HG02610 (cell line): Measurements from ENCODE around the gene DPRX.
"Not testable (repeated sequence)": the region's sequence is repeated elsewhere in the genome, so short reads cannot be mapped to it uniquely, and the experiment has no call there.

Source experiments
- ATAC-seq: cut with Tn5 transposase; IDR thresholded peaks from one replicate; pipeline ENCODE4 v1.9.1; 2021; ENCODE audit warnings: mild to moderate bottlenecking, moderate library complexity; ENCODE audit not compliant: unreplicated experiment

The DPRX gene

DNA sequence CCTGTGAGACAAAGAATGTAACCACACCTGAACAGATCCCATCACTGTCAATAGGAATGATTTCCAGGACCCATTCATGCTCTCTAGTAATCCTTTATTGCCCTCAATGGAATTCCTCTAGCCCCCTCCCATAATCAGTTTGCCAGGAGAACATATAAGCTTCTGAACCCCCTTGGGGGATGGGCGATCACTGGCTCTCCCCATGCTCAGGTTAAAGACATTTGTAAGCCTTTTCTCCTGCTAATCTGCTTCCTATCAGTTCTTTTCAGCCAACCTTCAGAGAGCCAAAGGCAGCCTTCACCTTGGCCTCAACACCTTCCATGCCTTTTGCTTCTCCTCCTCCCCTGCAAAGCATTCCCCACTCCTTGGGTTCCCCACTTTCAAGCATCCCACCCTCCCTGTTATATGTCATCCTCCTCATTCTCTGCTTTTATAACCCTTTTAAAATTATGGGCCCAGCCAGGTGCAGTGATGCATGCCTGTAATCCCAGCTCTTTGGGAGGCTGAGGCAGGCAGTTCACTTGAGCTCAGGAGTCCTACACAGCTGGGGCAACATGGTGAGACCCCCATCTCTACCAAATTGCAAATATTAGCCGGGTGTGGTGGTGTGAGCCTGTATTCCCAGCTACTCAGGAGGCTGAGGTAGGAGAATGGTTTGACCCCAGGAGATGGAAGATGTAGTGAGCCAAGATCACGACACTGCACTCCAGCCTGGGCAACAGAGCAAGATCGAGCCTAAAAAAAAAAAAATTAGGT lies 12.4 kb downstream of the DPRX start:
- no peak for ATAC-seq

DNA sequence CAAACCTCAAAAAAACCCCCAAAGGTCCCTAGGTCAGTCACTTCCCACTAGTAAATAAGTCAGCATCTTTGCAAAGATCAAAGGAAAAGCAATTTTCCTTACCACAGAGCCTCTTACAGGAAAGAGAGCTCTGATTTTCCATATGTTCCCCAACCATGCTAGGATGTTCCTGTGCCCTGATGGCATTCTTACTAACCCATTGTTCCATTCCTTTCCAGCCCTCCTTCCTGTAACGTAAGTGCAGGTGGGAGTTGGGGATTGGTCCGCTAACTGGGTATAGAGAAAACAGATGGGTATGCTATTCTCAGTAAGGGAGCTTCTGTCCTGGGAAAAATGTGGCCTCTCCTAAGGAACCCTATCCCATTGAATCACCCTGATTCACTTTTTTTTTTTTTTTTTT lies 14.3 kb downstream of the DPRX start:
- ATAC-seq = no peak

DNA sequence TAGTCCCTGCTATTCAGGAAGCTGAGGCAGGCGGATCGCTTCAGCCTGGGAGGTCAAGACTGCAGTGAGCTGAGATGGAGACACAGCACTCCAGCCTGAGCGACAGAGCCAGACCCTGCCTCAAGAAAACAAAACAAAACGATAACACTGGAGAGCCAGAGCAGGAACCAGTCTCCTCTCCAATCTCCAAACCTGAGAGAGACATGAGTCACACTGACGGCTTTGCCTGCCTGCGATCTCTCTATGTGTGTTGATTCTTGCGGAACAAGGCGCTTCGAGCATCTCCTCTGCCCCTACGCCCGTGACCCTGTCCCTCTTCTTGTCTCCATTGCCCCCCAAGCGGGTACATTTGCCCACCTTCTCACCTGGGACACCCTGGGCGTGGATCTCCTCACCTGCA lies 15.6 kb downstream of the DPRX start:
- no peak for ATAC-seq

DNA sequence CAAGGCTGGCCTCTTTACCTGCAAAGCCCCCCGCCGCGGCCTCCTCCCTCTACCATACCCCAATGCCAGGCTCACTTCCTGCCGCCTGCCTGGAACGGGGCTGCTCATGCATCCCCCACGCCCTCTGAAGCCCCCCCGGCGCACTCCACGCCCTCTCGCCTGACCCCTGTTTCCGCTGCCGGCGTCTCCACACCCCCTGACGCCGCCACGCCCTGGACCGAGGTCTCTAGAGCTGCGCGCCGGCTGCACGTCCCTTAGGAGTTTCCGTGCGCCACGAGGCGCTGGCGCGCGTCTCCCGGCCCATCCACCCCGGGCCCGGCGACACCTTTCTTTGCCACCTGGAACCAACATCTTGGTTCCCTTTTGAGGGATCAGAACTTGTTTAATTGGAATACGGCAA lies 16.0 kb downstream of the DPRX start:
- ATAC-seq = no peak

DNA sequence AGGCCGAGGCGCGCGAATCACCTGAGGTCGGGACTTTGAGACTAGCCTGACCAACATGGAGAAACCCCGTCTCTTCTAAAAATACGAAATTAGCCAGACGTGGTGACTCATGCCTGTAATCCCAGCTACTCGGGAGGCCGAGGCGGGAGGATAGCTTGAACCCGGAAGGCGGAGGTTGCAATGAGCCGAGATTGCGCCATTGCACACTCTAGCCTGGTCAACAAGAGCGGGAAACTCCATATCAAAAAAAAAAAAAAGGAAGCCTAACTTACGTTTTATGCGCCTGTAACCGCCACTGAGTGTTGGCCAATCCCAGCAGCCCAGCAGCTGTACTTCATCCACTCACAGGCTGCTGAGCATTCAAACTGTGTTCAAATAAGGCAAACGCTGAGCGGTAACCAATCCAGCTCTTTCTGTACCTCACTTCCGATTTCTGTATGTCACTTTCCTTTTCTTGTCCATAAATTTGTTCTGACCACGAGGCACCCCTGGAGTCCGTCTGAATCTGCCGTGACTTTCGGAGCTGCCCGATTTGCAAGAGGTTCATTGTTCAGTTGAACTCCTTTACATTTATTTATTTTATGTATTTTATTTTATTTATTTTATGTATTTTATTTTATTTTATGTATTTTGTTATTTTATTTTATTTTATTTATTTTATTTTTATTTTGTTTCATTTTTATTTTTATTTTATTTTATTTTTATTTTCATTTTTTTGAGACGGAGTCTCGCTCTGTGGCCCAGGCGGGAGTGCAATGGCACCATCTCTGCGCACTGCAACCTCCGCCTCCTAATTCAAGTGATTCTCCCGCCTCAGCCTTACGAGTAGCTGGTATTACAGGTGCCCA lies 18.2 kb downstream of the DPRX start:
- no peak for ATAC-seq

DNA sequence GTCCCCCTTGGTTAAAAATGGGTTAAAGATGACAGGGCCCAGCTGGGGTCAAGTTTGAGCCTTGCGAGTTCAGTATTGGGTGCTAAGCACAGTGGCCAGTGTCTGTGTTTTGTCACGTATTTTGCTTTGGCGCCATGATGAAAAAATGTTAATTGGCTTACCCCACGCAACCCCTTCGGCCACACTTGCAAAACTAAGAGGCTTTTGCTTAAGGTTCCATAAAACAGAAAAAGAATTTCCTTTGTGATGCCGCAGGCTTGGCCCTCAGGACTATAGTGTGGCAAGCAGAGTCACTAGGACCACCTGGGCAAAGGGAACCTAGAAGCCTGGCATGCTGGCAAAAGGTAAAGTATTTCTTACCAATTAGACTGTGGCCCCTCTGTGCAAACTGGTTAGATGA lies 20.7 kb downstream of the DPRX start:
- no peak for ATAC-seq

DNA sequence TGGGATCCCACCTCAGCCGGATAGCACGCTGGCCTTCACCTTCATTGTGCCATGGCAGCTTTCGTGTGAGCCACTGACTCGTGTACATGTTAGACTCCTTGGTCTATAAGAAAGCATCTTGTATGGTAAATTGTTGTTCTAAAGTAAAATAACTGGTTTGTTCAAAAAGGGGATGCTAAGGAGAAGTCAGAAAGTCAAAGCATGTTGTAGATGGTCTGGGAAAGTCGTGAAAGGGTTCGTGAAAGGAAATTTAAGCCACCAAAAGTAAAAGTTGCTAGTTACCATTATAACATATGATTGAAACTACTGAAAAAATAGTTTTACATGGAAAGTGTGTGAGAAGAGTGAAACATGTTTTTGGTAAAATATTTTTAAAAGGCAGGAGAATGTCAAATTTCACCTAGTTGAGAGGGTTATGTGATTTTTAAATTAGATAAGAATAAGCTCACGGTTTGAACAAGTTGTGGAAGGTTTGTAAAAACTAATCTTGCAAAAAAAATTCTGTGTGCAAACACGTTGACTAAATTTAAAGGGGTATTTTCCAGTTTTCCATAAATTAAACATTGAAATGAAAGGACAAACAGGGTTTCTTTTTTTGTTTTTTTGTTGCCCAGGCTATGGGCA lies 23.4 kb downstream of the DPRX start:
- no peak for ATAC-seq

DNA sequence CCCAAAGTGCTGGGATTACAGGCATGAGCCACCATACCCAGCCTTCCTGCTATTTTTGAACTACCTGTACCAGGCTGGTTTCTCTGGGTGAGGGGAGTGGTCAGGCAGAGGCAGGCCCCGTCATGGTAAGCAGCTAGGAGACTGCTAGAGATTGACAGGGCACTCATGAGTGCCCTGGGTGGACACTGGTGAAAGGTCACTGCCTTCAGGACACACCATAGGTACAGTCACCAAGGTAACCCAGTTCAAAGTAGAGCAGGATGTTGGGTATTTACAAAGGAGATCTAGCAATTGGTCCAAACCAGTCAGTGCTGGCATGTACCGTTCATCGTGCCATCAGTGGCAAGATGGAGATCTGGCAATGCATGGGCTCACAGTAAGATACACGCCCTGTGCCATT lies 25.5 kb downstream of the DPRX start:
- no peak for ATAC-seq

DNA sequence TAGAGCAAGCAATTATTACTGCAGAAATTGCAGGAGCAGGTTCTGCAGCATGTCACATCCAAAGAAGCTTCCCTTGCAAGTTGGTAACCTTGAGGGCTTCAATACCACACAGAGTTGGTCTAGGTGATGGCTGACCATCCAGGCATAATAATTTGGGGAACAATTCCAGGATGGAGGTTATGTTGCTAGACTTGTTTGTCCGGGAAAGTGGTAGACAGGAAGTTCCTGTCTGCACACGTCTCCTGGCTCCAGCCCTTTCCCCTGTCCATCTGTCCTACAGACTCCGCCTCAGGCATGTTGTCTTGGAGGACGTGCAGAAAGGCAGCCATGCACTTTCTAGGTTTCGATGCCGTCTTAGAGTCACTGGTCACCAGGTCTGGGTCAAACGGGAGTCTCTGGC lies 26.0 kb downstream of the DPRX start:
- ATAC-seq = no peak

DNA sequence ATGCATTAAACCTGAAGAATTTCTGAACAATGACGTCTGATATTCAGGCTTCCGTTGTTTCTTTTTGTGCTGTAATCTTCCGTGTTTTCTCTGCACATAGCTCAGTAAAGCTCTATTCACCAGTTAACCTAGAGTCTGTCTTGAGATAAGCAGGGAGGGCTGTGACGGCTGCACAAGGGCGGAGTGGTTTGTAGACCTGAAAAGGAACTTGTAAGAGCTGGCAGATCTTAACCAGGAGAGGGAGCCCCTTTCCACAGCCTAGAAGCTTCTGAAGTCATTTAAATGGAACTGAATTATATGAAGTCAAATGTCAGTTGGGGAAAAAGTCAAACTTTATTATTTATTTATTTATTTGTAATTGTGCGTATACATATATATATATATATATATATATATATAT lies 27.5 kb downstream of the DPRX start:
- no peak for ATAC-seq

DNA sequence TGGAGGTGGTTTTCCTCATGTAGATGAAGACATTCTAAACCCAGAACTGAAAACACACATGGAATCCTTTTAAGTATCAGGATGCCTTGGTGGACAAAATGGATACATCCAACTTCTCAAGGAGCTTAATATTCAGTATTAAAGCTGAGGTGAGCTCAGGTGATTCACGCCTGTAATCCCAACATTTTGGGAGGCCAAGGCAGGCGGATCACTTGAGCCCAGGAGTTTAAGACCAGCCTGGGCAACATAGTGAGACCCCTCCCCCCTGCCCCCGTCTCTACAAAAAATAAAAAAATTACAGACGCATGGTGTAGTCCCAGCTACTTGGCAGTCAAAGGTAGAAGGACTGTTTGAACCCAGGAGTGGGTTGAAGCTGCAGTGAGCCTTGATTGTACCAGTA lies 28.8 kb downstream of the DPRX start:
- no peak for ATAC-seq

DNA sequence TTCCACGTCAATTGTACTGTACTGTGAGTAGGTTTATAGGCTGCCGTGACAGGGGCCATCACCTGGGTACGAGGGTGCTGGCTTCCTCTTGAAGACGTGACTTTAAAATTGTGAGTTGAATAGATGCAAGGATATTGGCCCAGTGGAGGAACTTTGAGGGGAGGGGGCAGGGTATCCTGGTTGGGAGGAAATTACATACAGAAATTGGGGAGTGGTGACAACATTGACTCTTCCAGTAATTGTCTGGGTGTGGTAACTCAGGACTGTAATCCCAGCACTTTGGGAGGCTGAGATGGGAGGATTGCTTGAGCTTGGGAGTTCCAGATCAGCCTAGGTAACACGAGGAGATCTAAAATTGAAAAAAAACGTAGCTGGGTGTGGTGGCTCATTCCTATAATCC lies 30.4 kb downstream of the DPRX start:
- no peak for ATAC-seq

DNA sequence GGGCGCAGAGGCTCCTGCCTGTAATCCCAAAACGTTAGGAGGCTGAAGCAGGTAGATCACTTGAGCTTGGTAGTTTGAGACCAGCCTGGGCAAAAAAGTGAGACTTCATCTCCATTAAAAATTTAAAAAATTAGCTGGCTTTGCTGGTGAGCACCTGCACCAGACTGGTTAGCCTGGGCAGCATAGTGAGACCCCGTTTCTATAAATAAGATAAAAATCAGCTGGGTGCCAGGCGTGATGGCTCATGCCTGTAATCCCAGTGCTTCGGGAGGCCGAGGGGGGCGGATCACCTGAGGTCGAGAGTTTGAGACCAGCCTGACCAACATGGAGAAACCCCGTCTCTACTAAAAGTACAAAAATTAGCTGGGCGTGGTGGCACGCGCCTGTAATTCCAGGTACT lies 32.4 kb downstream of the DPRX start:
- no peak for ATAC-seq

DNA sequence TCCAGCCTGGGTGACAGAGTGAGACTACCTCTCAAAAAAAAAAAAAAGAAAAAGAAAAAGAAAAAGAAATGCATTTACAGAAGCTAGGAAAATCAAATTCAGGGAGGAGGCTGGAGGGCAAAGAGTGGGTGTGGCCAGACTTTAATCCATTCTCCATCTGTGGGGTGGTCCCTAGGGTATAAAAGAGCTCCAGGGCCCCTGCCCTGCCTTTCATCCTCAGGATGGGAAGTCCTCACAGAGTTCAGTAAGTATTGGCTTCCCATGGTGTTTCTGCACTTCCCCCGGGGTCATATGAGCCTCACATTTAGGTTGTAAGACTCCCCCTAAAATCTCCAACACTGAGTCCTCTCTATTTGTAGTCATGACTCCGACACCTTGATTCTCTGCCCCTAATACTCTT lies 33.0 kb downstream of the DPRX start:
- no peak for ATAC-seq

DNA sequence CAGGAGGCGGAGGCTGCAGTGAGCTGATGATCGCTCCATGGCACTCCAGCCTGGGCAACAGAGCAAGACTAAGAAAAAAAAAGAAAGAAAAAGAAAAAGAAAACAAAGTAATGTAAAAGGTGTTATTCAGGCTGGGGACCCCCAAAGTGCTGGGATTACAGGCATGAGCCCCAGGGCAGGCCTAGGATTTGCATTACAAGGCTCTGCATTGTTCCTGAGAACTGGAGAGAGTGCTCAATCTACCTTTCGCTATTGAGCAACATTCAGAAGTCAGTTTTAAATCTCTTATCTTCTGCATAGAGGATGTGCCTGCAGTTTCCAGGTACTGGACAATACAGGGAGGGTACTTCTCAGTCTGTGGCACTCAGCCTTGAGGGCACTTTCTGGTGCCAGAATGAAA lies 34.5 kb downstream of the DPRX start:
- not testable (repeated sequence) for ATAC-seq

DNA sequence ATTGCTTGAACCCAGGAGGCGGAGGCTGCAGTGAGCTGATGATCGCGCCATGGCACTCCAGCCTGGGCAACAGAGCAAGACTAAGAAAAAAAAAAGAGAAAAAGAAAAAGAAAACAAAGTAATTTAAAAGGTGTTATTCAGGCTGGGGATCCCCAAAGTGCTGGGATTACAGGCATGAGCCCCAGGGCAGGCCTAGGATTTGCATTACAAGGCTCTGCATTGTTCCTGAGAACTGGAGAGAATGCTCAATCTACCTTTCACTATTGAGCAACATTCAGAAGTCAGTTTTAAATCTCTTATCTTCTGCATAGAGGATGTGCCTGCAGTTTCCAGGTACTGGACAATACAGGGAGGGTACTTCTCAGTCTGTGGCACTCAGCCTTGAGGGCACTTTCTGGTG lies 37.0 kb downstream of the DPRX start:
- ATAC-seq = not testable (repeated sequence)

DNA sequence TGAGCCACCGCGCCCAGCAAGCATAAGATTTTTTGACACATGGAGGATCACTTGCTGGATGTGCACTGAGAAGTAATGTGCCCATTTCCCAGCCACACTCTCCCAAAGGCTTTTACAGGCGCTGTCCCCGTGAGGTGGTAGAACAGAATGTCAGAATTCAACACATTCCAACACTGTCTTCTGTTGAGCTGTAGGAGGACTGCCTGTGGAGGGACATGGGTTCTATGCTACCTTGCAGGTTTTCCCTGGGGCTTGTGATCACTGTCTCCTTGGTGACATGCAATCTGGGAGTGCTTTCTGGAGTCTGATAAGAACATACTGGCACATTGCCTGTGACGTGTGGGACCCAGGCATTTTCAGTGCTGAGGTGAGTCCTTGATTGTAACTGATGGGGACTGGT lies 38.5 kb downstream of the DPRX start:
- ATAC-seq = no peak

DNA sequence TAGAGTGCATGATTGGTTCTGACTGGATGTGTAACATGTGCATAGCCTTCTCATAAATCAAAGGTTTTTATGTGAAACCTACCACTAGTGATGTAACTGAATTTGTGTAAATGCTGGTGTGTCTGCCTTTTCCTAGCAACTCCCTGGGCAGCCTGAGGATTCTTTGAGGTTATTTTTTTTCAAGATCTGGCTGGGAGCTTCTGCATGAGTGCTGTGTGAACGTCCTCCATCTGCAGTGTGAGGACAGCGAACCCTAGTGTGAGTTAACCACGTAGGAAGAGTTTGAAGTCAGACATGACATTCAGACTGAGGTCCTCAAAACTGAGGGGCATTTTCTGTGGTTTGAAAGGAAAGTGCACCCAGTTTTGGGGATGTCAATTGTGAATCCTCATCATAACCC lies 39.9 kb downstream of the DPRX start:
- ATAC-seq = no peak
